SU-DHL-6 (cell line): ENCODE results near the gene ARL2.
A peak's percentile ranks its signal among the peaks of the same experiment; 100 is the strongest.

ENCODE experiments used
- H2AFZ ChIP-seq: fragments of 200-600 bp; sonication (generic); 2 replicates; pipeline ENCODE4 v1.6.1; 2014; ENCODE audit warnings: low read depth, mild to moderate bottlenecking, moderate library complexity, mixed read lengths, antibody characterized with exemption, low read length; ENCODE audit not compliant: severe bottlenecking
- H3F3A ChIP-seq: fragments of 200-600 bp; shearing (Covaris generic); 2 replicates; pipeline ENCODE4 v1.6.0; 2016; ENCODE audit warnings: antibody characterized with exemption, mild to moderate bottlenecking; ENCODE audit not compliant: insufficient read depth
- H3K27ac ChIP-seq: fragments of 200-600 bp; sonication (generic); 2 replicates; pipeline ENCODE4 v1.5.1; 2016; ENCODE audit warnings: low read depth, mild to moderate bottlenecking, low read length, moderate library complexity, mixed read lengths
- H3K27me3 ChIP-seq: fragments of 200-600 bp; sonication (generic), shearing (Covaris generic); 2 replicates; pipeline ENCODE4 v1.6.0; 2014; ENCODE audit warnings: mild to moderate bottlenecking, low read length
- H3K36me3 ChIP-seq: fragments of 200-600 bp; sonication (generic); 2 replicates; pipeline ENCODE4 v1.6.1; 2014; ENCODE audit warnings: mild to moderate bottlenecking, low read length, mixed read lengths
- H3K4me2 ChIP-seq: fragments of 300-600, 200-600 bp; shearing (Covaris generic), sonication (generic); 2 replicates; pipeline ENCODE4 v1.6.0; 2014; ENCODE audit warnings: low read length, low read depth, mild to moderate bottlenecking; ENCODE audit not compliant: poor library complexity, severe bottlenecking
- H3K4me3 ChIP-seq: fragments of 200-600 bp; sonication (generic); 2 replicates; pipeline ENCODE4 v1.5.1; 2014; ENCODE audit warnings: antibody characterized with exemption, low read length, mild to moderate bottlenecking, mixed read lengths; ENCODE audit not compliant: insufficient read depth, poor library complexity, severe bottlenecking
- H3K79me2 ChIP-seq: fragments of 200-600 bp; sonication (generic); 2 replicates; pipeline ENCODE4 v1.6.1; 2014; ENCODE audit warnings: mild to moderate bottlenecking, low read length, moderate library complexity; ENCODE audit not compliant: insufficient read depth
- H3K9ac ChIP-seq: fragments of 200-600 bp; sonication (generic); 2 replicates; pipeline ENCODE4 v1.7.0; 2014; ENCODE audit warnings: mild to moderate bottlenecking, low read length
- H3K9me2 ChIP-seq: fragments of 200-600 bp; sonication (generic); replicated peaks from 2 replicates; pipeline ENCODE4 v1.6.1; 2014; ENCODE audit warnings: low read length; ENCODE audit not compliant: insufficient read depth
- H3K9me3 ChIP-seq: fragments of 200-600 bp; sonication (generic); 2 replicates; pipeline ENCODE4 v1.6.1; 2014; ENCODE audit warnings: low read length, mixed read lengths; ENCODE audit not compliant: insufficient read depth
- H4K20me1 ChIP-seq: fragments of 200-600 bp; sonication (generic); 2 replicates; pipeline ENCODE4 v1.6.1; 2014; ENCODE audit warnings: low read depth, mild to moderate bottlenecking, antibody characterized with exemption, low read length, moderate library complexity, mixed read lengths
- CTCF ChIP-seq: fragments of 200-600 bp; sonication (generic); IDR thresholded peaks from one replicate; pipeline ENCODE4 v1.5.1; 2017; ENCODE audit warnings: antibody characterized with exemption, mild to moderate bottlenecking, low read length, moderate library complexity; ENCODE audit not compliant: insufficient read depth, poor library complexity, severe bottlenecking
- EZH2phosphoT487 ChIP-seq: fragments of 200-600 bp; sonication (generic), shearing (Covaris generic); conservative IDR thresholded peaks from 2 replicates; pipeline ENCODE4 v1.6.1; 2018; ENCODE audit warnings: mild to moderate bottlenecking, antibody characterized with exemption, low read length, moderate library complexity, mixed read lengths

The ARL2 gene

GRCh38 chr11:64970731-64971151 lies 43.2 kb upstream of the ARL2 start:
- TF ChIP-seq CTCF = no peak
- TF ChIP-seq EZH2phosphoT487 = no peak

GRCh38 chr11:64971421-64972233 lies 42.3 kb upstream of the ARL2 start, which contains the start of gene MAJIN:
MAJIN (minus strand) TSS chr11:64972108; CDS start chr11:64959405, 12,703 bp downstream.
- no peak within 1 kb of the TSS for H3K4me2 ChIP-seq
- no peak within 1 kb of the TSS for H2AFZ ChIP-seq
- no peak within 1 kb of the TSS for H3K4me3 ChIP-seq
- H3K9ac ChIP-seq = no peak within 1 kb of the TSS
- no peaks in the 10 kb centered on the region for H3K9me2 ChIP-seq
- H3K9me3 ChIP-seq = no peaks in the 10 kb centered on the region
- TF ChIP-seq EZH2phosphoT487 = no peak
- TF ChIP-seq CTCF = no peak
- peaks cover 20% of the 10 kb centered on the region for H3F3A ChIP-seq
- H3K36me3 ChIP-seq = no peaks in the 10 kb centered on the region
- H3K79me2 ChIP-seq = no peaks in the 10 kb centered on the region
- no peak within 1 kb of the TSS for H3K27ac ChIP-seq
- H3K27me3 ChIP-seq = no peaks in the 10 kb centered on the region
- H4K20me1 ChIP-seq = no peaks in the 10 kb centered on the region

More at GRCh38 chr11:64970731-64971151, 43.2 kb upstream of the ARL2 start:
- Histone ChIP-seq H3K79me2 (no peaks in the 10 kb centered on the region), H3K9me2 (no peaks in the 10 kb centered on the region), H3K9ac (no peak overlapping the region), H3K36me3 (no peaks in the 10 kb centered on the region), H3K4me2 (no peak overlapping the region), H4K20me1 (no peaks in the 10 kb centered on the region), H3K4me3 (no peak overlapping the region), H3K9me3 (no peaks in the 10 kb centered on the region), H3F3A (peaks cover 20% of the 10 kb centered on the region), H2AFZ (no peak overlapping the region), H3K27me3 (no peaks in the 10 kb centered on the region), H3K27ac (no peak overlapping the region)

- Histone ChIP-seq H3K9me3 (no peaks in the 10 kb centered on the region), H3K27ac (peak overlapping the region; percentile 71), H3K27me3 (no peaks in the 10 kb centered on the region), H3K9ac (0 out of 2 replicates have a peak overlapping the region, but pooled peaks have one; percentile 16), H4K20me1 (no peaks in the 10 kb centered on the region), H3K4me2 (peak overlapping the region; percentile 42), H3K4me3 (peak overlapping the region; percentile 6), H3K79me2 (no peaks in the 10 kb centered on the region), H3K9me2 (no peaks in the 10 kb centered on the region), H2AFZ (no peak overlapping the region), H3F3A (peaks cover 20% of the 10 kb centered on the region), H3K36me3 (no peaks in the 10 kb centered on the region)
- TF ChIP-seq EZH2phosphoT487 (no peak), CTCF (no peak)
Measured at GRCh38 chr11:64974124-64974523, 39.8 kb upstream of the ARL2 start.
